AG04449 (cell line): ENCODE data around the gene ELL.

ENCODE experiments used
- CTCF ChIA-PET: fragments of 350-600 bp; formaldehyde crosslinking; extraction: SDS; loops from one replicate; lab custom pipeline; 2021; ENCODE audit warnings: antibody characterized with exemption; lab: Yijun Ruan, JAX
- POLR2A ChIA-PET: fragments of 400-600, 350-600 bp; formaldehyde crosslinking; extraction: SDS; loops from one replicate; lab custom pipeline; 2020; ENCODE audit warnings: antibody characterized with exemption, inconsistent platforms; lab: Yijun Ruan, JAX
- DNase-seq: peaks from one replicate; pipeline ENCODE4 v3.0.0-alpha.2; 2010; ENCODE audit warnings: low read depth, low spot score
- H3K4me3 ChIP-seq: 2 replicates; pipeline ENCODE4 v1.5.1; 2011; ENCODE audit warnings: low read depth, mild to moderate bottlenecking, control low read depth, low read length
- TF ChIP-seq, protein P1 (sequence below): IDR thresholded peaks from one replicate; pipeline ENCODE4 v1.5.1; 2011; ENCODE audit warnings: mild to moderate bottlenecking, moderate library complexity, low read length, control low read depth, inconsistent platforms; ENCODE audit not compliant: insufficient read depth; ENCODE audit errors: missing control alignments

Gene ELL

DNA sequence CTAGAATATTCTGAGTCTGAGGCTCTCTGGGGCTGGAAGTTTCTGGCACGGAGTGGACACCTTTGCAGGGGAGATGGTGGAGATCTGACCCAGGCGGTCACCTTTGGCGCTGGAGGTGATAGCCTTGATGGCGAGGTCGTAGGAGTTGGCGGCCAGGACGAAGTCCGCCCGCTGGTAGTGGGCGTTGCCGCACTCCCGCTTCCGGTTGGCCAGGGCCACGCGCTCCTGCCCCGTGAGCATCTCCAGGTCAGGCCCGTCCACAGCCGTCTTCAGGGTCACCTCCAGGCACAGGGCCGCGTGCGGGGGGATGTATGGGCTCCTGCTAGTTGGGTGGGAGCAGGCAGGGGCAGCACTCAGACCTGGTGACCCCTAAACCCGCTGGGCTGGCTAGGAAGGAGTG, 16.2 kb upstream of the ELL start:
- TF ChIP-seq, protein P1, sequence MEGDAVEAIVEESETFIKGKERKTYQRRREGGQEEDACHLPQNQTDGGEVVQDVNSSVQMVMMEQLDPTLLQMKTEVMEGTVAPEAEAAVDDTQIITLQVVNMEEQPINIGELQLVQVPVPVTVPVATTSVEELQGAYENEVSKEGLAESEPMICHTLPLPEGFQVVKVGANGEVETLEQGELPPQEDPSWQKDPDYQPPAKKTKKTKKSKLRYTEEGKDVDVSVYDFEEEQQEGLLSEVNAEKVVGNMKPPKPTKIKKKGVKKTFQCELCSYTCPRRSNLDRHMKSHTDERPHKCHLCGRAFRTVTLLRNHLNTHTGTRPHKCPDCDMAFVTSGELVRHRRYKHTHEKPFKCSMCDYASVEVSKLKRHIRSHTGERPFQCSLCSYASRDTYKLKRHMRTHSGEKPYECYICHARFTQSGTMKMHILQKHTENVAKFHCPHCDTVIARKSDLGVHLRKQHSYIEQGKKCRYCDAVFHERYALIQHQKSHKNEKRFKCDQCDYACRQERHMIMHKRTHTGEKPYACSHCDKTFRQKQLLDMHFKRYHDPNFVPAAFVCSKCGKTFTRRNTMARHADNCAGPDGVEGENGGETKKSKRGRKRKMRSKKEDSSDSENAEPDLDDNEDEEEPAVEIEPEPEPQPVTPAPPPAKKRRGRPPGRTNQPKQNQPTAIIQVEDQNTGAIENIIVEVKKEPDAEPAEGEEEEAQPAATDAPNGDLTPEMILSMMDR, result no peak
- no peak overlapping the region for H3K4me3 ChIP-seq
- ChIA-PET POLR2A (interaction anchor here (0.6 to 1.8 kb wide), 2 partner anchors 12 to 15 kb away, joined by 3 to 5 read pairs; no protein-coding TSS in a partner anchor), CTCF (interaction anchor here (1.0 kb wide), 1 partner anchor 14 kb away, joined by 3 read pairs; no protein-coding TSS in a partner anchor)
- DNase-seq, result no peak

DNA sequence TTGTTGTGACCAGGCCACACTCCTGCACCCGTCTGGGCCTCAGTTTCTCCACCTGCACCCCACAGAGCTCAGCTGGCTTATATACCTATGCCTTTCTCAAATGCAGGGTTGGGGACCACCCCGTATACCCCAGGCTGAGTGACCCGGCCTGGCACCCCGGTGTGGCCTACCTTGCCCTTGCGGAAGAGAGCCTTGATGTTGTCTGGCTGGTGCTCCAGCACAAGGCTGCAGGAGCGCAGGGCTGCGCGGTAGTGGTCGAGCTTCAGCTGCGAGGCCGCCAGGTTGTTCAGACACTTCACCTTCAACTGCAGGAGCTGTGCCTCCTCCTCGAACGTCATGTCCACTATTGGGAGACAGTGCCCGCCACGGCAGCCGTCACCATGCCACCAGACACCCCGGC, 15.6 kb upstream of the ELL start:
- DNase-seq, result no peak
- ChIA-PET CTCF (interaction anchor here (1.0 kb wide), 1 partner anchor 14 kb away, joined by 3 read pairs; no protein-coding TSS in a partner anchor), POLR2A (interaction anchor here (0.6 kb wide), 1 partner anchor 11 kb away, joined by 3 read pairs; no protein-coding TSS in a partner anchor)
- H3K4me3 ChIP-seq, result no peak overlapping the region
- TF ChIP-seq, protein P1, result no peak

DNA sequence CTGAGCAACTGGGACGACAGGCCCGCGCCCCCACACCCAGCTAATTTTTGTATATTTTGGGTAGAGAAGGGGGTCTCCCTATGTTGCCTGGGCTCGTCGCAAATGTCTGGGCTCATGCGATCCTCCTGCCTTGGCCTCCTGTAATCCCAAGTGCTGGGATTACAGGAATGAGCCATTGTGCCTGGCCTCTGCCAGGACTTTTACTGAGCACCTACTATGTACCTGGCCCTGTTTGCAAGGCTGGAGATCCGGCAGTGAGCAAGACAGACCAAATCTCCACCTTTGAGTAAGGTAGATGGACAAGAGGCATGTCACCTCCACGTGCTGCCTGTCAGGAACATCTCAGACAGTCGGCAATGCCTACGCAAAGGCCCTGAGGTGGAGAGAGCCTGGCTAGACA, 14.6 kb upstream of the ELL start:
- ChIA-PET POLR2A (interaction anchor here (1.3 kb wide), 1 partner anchor 8 kb away, joined by 3 read pairs; no protein-coding TSS in a partner anchor), CTCF (no interaction called here)
- TF ChIP-seq, protein P1, result no peak
- H3K4me3 ChIP-seq, result no peak overlapping the region
- DNase-seq, result no peak

DNA sequence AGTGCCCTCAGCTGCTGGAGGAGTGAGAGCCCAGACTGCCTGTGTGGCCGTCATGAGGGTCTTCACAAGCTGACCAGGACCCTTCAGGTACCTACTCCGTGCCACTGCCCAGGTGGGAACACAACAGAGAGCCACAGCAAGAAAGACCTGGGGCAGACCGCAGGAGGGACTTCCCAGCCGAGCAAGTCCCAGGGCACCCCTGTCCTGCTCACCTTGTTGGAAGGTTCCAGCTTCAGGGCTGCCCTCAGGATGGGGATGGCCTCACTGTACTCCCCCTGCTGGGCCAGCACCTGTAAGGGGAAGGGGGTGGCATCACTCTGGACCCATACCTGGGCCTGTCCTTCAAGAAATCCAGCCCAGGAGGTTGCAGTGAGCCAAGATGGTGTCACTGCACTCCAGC, 11.2 kb upstream of the ELL start:
- TF ChIP-seq, protein P1, result no peak
- POLR2A ChIA-PET, result no interaction called here
- CTCF ChIA-PET, result interaction anchor here (1.0 to 1.2 kb wide), 2 partner anchors 83 to 87 kb away, joined by 3 to 4 read pairs; no protein-coding TSS in a partner anchor

DNA sequence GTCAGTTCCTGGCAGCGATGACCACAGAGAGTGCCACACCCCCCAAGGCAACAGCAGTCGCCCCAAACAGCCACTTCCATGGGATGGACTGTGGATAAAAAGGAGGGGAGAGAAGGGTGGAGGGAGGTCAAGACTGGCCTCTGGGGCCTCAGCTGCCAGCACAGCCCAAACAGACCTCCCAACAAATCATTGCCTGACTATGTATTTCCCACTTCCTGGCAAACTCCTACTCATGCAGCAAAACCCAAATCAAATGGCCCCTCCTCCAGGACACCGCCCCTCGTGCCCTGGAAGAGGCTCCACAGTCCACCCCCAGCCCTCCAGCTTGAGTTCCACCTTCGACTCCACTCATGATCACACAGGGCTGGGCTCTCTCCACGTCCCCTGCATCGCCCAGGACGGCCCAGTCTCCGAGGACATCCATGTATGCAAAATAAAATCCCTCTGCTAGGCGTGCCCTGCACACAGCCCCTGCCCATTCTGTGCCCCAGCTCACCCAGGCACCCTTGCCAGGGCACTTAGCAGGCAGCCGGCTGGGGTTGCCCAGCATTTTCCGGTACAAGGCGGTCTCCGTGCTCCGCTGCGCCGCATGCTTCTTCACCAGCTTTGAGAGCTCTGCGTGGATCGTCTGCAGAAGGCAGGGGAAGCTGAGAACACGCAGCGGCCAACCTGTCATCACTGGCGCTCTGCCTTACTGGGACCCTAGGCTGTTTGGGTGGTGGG, 10.5 kb upstream of the ELL start:
- no peak for DNase-seq
- H3K4me3 ChIP-seq, result no peak overlapping the region
- TF ChIP-seq, protein P1, result no peak
- ChIA-PET CTCF (interaction anchor here (1.0 to 1.7 kb wide), 3 partner anchors 81 to 86 kb away, joined by 3 to 5 read pairs (median 4); no protein-coding TSS in a partner anchor), POLR2A (no interaction called here)

More for the DNA sequence above, 11.2 kb upstream of the ELL start:
- no peak for DNase-seq
- no peak overlapping the region for H3K4me3 ChIP-seq

DNA sequence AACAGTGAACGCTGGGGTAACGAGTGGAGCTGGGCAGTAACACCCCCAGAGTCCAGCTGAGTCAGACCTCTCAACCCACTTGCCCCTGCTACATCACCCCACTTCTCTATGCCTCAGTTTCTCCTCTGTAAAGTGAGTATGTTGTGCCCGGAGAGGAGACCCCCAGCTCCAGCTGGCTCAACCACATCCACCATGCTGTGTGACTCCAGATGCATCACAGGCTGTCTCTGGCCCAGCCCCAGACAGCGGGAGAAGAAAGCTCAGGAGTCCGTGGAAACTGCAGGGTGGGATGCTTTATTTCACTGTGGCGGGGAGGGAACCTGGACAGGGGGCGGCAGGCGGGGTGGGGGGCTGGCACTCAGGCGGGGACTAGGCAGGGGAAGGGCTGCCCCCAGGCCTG, 9.6 kb upstream of the ELL start:
- no peak overlapping the region for H3K4me3 ChIP-seq
- TF ChIP-seq, protein P1, result no peak
- ChIA-PET CTCF (interaction anchor here (1.0 to 1.7 kb wide), 2 partner anchors 8 to 81 kb away, joined by 3 to 5 read pairs; no protein-coding TSS in a partner anchor), POLR2A (interaction anchor here (0.7 kb wide), 1 partner anchor 8 kb away, joined by 3 read pairs; no protein-coding TSS in a partner anchor)
- DNase-seq, result no peak
